ENCODE measurements around the gene TECR.

TECR gene

DNA sequence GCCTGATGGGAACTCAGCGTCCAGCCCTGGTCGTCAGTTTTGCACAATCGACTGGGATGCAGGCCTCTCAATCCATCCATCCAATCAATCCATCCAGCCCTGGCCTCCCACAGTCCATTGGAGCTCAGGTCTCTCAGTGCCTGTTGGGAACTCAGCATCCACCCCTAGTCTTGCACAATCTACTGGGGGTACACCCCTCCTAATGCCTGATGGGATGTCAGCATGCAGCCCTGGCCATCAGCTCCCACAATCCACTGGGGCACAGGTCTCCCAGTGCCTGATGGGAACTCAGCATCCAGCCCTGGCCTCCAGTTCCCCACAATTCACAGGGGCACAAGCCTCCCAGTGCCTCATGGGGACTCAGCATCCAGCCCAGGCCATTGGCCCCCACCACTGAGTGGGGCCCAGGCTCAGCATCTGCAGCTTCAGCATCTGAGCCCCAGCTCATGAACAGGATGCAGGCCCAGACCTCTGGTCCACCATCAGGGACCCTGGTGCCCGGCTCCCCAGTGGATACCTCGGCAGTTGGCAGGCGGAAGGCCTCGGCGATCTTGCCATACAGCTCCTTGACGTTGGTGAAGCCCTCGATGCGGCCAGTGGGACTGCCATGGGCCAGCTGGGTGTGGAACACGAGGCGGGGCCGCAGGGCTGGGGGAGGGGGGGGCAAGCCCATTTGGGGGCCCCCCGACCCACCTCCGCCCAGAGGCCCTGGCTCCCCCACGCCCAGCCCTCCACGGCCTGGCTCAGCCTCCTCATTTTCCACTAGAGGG lies 47.0 kb upstream of the TECR start:
- Histone ChIP-seq H4K20me1 (ENCODE audit: insufficient read depth, low read length) (no peaks in the 10 kb centered on the region), H3K36me3 (replicated peaks; ENCODE audit: insufficient read depth, low read length) (no peaks in the 10 kb centered on the region), H3K4me3 (ENCODE audit: low read length) (no peak overlapping the region), H3K4me2 (ENCODE audit: low read depth, low read length) (no peak overlapping the region), H3K27ac (ENCODE audit: low read length) (no peak overlapping the region), H3K4me1 (ENCODE audit: low read length) (no peaks in the 10 kb centered on the region), H3K9me2 (replicated peaks; ENCODE audit: insufficient read depth, low read length) (no peaks in the 10 kb centered on the region), H3F3A (ENCODE audit: insufficient read depth, low read length) (no peaks in the 10 kb centered on the region; the same call in 1 of the 2 replicates), H3K79me2 (ENCODE audit: low read length) (no peaks in the 10 kb centered on the region), H3K9me3 (replicated peaks; ENCODE audit: insufficient read depth, low read length) (no peaks in the 10 kb centered on the region), H2AFZ (ENCODE audit: low read length) (no peak overlapping the region), H3K27me3 (replicated peaks; ENCODE audit: insufficient read depth, low read length) (peaks cover 6% of the 10 kb centered on the region; the same call in 1 of the 2 replicates), H3K9ac (ENCODE audit: low read length) (no peak overlapping the region)
- TF ChIP-seq, protein P1, sequence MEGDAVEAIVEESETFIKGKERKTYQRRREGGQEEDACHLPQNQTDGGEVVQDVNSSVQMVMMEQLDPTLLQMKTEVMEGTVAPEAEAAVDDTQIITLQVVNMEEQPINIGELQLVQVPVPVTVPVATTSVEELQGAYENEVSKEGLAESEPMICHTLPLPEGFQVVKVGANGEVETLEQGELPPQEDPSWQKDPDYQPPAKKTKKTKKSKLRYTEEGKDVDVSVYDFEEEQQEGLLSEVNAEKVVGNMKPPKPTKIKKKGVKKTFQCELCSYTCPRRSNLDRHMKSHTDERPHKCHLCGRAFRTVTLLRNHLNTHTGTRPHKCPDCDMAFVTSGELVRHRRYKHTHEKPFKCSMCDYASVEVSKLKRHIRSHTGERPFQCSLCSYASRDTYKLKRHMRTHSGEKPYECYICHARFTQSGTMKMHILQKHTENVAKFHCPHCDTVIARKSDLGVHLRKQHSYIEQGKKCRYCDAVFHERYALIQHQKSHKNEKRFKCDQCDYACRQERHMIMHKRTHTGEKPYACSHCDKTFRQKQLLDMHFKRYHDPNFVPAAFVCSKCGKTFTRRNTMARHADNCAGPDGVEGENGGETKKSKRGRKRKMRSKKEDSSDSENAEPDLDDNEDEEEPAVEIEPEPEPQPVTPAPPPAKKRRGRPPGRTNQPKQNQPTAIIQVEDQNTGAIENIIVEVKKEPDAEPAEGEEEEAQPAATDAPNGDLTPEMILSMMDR (IDR thresholded peaks at IDR 0.05; ENCODE audit: low read length): no peak
- no peak for TF ChIP-seq EZH2phosphoT487 (IDR thresholded peaks at IDR 0.05; ENCODE audit: low read length)
- TF ChIP-seq EZH2 (optimal IDR thresholded peaks at IDR 0.05; ENCODE audit: low read depth, low read length): no peak
- DNase-seq: no peak

DNA sequence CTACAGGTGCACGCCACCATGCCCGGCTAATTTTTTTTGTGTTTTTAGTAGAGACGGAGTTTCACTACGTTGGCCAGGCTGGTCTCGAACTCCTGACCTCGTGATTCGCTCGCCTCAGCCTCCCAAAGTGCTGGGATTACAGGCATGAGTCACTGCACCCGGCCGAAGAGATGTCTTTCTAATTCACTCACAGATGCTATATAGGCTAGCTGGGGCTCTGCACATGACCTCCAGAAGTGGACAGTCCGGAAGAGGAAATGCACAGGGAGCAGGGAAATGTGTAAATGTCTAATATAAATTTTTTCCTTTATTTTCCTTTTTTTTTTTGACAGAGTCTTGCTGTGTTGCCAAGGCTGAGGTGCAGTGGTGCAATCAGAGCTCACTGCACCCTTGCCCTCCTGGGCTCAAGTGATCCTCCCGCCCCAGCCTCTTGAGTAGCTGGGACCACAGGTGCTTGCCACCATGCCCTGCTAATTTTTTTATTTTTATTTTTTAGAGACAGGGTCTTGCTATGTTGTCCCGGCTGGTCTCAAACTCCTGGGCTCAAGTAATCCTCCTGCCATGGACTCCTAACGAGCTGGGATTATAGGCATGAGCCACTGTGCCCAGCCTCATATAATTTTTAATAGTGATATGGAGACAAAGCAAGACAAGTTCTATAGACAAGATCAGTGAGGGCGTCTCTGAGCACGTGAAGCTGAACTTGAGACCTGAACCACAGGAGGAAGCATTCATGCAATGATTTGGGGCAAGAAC lies 41.8 kb upstream of the TECR start:
- H3K79me2 ChIP-seq (ENCODE audit: low read length): no peaks in the 10 kb centered on the region
- H3K27me3 ChIP-seq (replicated peaks; ENCODE audit: insufficient read depth, low read length): no peaks in the 10 kb centered on the region
- H2AFZ ChIP-seq (ENCODE audit: low read length): no peak overlapping the region
- TF ChIP-seq EZH2 (optimal IDR thresholded peaks at IDR 0.05; ENCODE audit: low read depth, low read length) (no peak), EZH2phosphoT487 (IDR thresholded peaks at IDR 0.05; ENCODE audit: low read length) (no peak)
- TF ChIP-seq, protein P1 (IDR thresholded peaks at IDR 0.05; ENCODE audit: low read length): no peak
- H4K20me1 ChIP-seq (ENCODE audit: insufficient read depth, low read length): no peaks in the 10 kb centered on the region
- no peaks in the 10 kb centered on the region for H3K9me2 ChIP-seq (replicated peaks; ENCODE audit: insufficient read depth, low read length)
- H3K4me3 ChIP-seq (ENCODE audit: low read length): no peak overlapping the region
- no peak for DNase-seq
- H3F3A ChIP-seq (ENCODE audit: insufficient read depth, low read length): no peaks in the 10 kb centered on the region; the same call in 1 of the 2 replicates
- no peaks in the 10 kb centered on the region for H3K4me1 ChIP-seq (ENCODE audit: low read length)
- H3K27ac ChIP-seq (ENCODE audit: low read length): no peak overlapping the region
- H3K4me2 ChIP-seq (ENCODE audit: low read depth, low read length): no peak overlapping the region
- H3K9ac ChIP-seq (ENCODE audit: low read length): no peak overlapping the region
- no peaks in the 10 kb centered on the region for H3K36me3 ChIP-seq (replicated peaks; ENCODE audit: insufficient read depth, low read length)
- H3K9me3 ChIP-seq (replicated peaks; ENCODE audit: insufficient read depth, low read length): no peaks in the 10 kb centered on the region

DNA sequence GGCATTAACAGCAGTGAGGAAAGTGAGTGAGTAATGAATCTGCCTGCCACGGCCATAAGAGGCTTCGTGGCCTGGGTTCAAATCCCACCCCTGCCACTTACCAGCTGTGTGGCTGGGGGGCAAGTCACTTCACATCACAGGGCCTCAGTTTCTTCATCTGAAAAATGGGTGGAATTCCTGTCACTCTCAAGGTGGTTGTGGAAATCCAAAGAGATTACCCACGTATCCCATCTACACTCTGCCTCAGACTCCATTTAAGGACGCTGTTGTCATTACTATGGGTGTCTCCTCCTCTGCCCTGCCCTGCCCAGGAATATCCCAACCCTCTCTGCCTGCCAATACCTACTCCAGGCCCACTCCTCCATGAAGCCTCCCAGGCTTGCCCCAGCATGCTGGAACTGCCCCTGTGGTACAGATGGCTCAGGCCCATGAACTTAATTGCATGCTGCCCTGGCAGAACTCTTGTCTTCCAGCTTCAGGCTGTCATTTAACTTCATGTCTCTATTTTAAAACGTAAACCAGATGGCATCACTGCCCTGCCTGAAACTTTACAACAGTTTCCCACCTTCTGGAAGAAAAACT lies 36.5 kb upstream of the TECR start:
- Histone ChIP-seq H3K9me2 (replicated peaks; ENCODE audit: insufficient read depth, low read length) (no peaks in the 10 kb centered on the region), H3K79me2 (ENCODE audit: low read length) (no peaks in the 10 kb centered on the region), H3K36me3 (replicated peaks; ENCODE audit: insufficient read depth, low read length) (no peaks in the 10 kb centered on the region), H2AFZ (ENCODE audit: low read length) (no peak overlapping the region), H3F3A (ENCODE audit: insufficient read depth, low read length) (peaks cover 3% of the 10 kb centered on the region; the same call in 1 of the 2 replicates), H3K4me3 (ENCODE audit: low read length) (no peak overlapping the region), H3K4me1 (ENCODE audit: low read length) (no peaks in the 10 kb centered on the region), H3K9ac (ENCODE audit: low read length) (no peak overlapping the region), H4K20me1 (ENCODE audit: insufficient read depth, low read length) (no peaks in the 10 kb centered on the region), H3K27me3 (replicated peaks; ENCODE audit: insufficient read depth, low read length) (no peaks in the 10 kb centered on the region; the same call in 1 of the 2 replicates), H3K4me2 (ENCODE audit: low read depth, low read length) (no peak overlapping the region), H3K9me3 (replicated peaks; ENCODE audit: insufficient read depth, low read length) (no peaks in the 10 kb centered on the region), H3K27ac (ENCODE audit: low read length) (no peak overlapping the region)
- DNase-seq: no peak
- TF ChIP-seq EZH2 (optimal IDR thresholded peaks at IDR 0.05; ENCODE audit: low read depth, low read length) (no peak), EZH2phosphoT487 (IDR thresholded peaks at IDR 0.05; ENCODE audit: low read length) (no peak)
- TF ChIP-seq, protein P1 (IDR thresholded peaks at IDR 0.05; ENCODE audit: low read length): no peak

Measured in MM.1S (cell line).